CD14-positive monocyte (primary cell): Measurements from ENCODE around the gene PIP5K1A. TPM values are rescaled to one million over a fixed set of nuclear protein-coding genes. Genes with fewer than 3 reads are reported as not detected.

Experiments
- DNase-seq, 3 donors: peaks; one replicate each; pipeline ENCODE4 v3.0.0-alpha.2; 2011 to 2022
- H2AFZ ChIP-seq: 2 replicates; pipeline ENCODE4 v1.6.0; 2012; ENCODE audit warnings: mild to moderate bottlenecking, low read depth, low read length, inconsistent platforms; ENCODE audit not compliant: insufficient read depth, poor library complexity, severe bottlenecking
- H3K27ac ChIP-seq, 2 donors: 1 replicate in 1 of 2; 2 replicates in 1 of 2; pipeline ENCODE4 v1.5.1; 2012 to 2013; ENCODE audit warnings: low read length in 2 of 2, control low read depth in 1 of 2, inconsistent platforms in 1 of 2, low read depth in 1 of 2, mild to moderate bottlenecking in 1 of 2
- H3K27me3 ChIP-seq, 2 donors: one replicate each; pipeline versions ENCODE4 v1.6.0 to v1.6.1; 2011 to 2013; ENCODE audit warnings: low read length in 2 of 2; ENCODE audit not compliant: control insufficient read depth in 2 of 2, insufficient read depth in 2 of 2
- H3K36me3 ChIP-seq, 2 donors: replicated peaks in 1 of 2; 1 replicate in 1 of 2; 2 replicates in 1 of 2; pipeline versions ENCODE4 v1.5.1 to v1.6.1; 2012 to 2013; ENCODE audit warnings: low read length in 2 of 2, control low read depth in 1 of 2, inconsistent platforms in 1 of 2, mild to moderate bottlenecking in 1 of 2; ENCODE audit not compliant: insufficient read depth in 2 of 2, control insufficient read depth in 1 of 2
- H3K4me1 ChIP-seq, 2 donors: 1 replicate in 1 of 2; 2 replicates in 1 of 2; pipeline versions ENCODE4 v1.5.1 to v1.6.1; 2012 to 2013; ENCODE audit warnings: low read length in 2 of 2, control low read depth in 1 of 2, inconsistent platforms in 1 of 2, mild to moderate bottlenecking in 1 of 2, moderate library complexity in 1 of 2; ENCODE audit not compliant: insufficient read depth in 2 of 2, control insufficient read depth in 1 of 2
- H3K4me2 ChIP-seq: replicated peaks from 2 replicates; pipeline ENCODE3; 2012; ENCODE audit warnings: low read length, moderate library complexity, mild to moderate bottlenecking; ENCODE audit not compliant: poor library complexity, severe bottlenecking; ENCODE audit errors: extremely low read depth
- H3K4me3 ChIP-seq, 3 experiments: fragments of 200-600 bp in 1 of 3; sonication (generic) in 1 of 3; replicated peaks in 1 of 3; 1 replicate in 2 of 3; 2 replicates in 1 of 3; pipeline ENCODE4 v1.5.1; 2011 to 2013; ENCODE audit warnings: low read length in 3 of 3, mild to moderate bottlenecking in 3 of 3, control low read depth in 2 of 3, low read depth in 2 of 3, inconsistent platforms in 1 of 3, moderate library complexity in 1 of 3
- H3K79me2 ChIP-seq: 2 replicates; pipeline ENCODE4 v1.6.0; 2012; ENCODE audit warnings: mild to moderate bottlenecking, control low read depth, inconsistent platforms, low read length, moderate library complexity; ENCODE audit not compliant: insufficient read depth
- H3K9ac ChIP-seq: 2 replicates; pipeline ENCODE4 v1.6.0; 2017; ENCODE audit warnings: low read length, mild to moderate bottlenecking; ENCODE audit not compliant: insufficient read depth, poor library complexity, severe bottlenecking
- H3K9me3 ChIP-seq, 2 donors: replicated peaks in 1 of 2; 1 replicate in 1 of 2; 2 replicates in 1 of 2; pipeline versions ENCODE4 v1.5.1 to v1.6.1; 2012 to 2013; ENCODE audit warnings: low read length in 2 of 2, control low read depth in 1 of 2; ENCODE audit not compliant: control insufficient read depth in 1 of 2, insufficient read depth in 1 of 2
- H4K20me1 ChIP-seq: 2 replicates; pipeline ENCODE4 v1.6.0; 2012; ENCODE audit warnings: mild to moderate bottlenecking, low read length, control low read depth, moderate library complexity; ENCODE audit not compliant: insufficient read depth
- H3K27ac Mint-ChIP-seq, 7 donors: one replicate each; pipeline ENCODE4 v1.8.0; 2020; ENCODE audit warnings: mild to moderate bottlenecking in 7 of 7, mixed read lengths in 7 of 7, moderate library complexity in 6 of 7, inconsistent platforms in 2 of 7
- H3K27me3 Mint-ChIP-seq, 3 donors: one replicate each; pipeline ENCODE4 v1.8.0; 2021 to 2022; ENCODE audit warnings: low read depth in 3 of 3, mild to moderate bottlenecking in 3 of 3, mixed read lengths in 3 of 3, moderate library complexity in 3 of 3, inconsistent platforms in 1 of 3
- H3K36me3 Mint-ChIP-seq, 2 donors: one replicate each; pipeline ENCODE4 v1.8.0; 2020; ENCODE audit warnings: mixed read lengths in 2 of 2, inconsistent platforms in 1 of 2, mild to moderate bottlenecking in 1 of 2
- H3K4me1 Mint-ChIP-seq: one replicate; pipeline ENCODE4 v1.8.0; 2020; ENCODE audit warnings: mild to moderate bottlenecking, mixed read lengths
- H3K4me3 Mint-ChIP-seq, 2 donors: one replicate each; pipeline ENCODE4 v1.8.0; 2020; ENCODE audit warnings: mild to moderate bottlenecking in 2 of 2, mixed read lengths in 2 of 2, moderate library complexity in 1 of 2
- H3K9me3 Mint-ChIP-seq, 7 donors: one replicate each; pipeline ENCODE4 v1.8.0; 2020 to 2022; ENCODE audit warnings: mixed read lengths in 7 of 7, mild to moderate bottlenecking in 6 of 7, moderate library complexity in 6 of 7, inconsistent platforms in 2 of 7
- CTCF ChIP-seq: fragments of 200-600 bp; IDR thresholded peaks from one replicate; pipeline ENCODE4 v1.8.0; 2022; ENCODE audit warnings: antibody characterized with exemption, mild to moderate bottlenecking
- WGBS: methylation state at CpG from one replicate; pipeline ENCODE4 v1.1.5; 2013; ENCODE audit warnings: missing lambda C conversion rate; ENCODE audit not compliant: insufficient coverage; 5-methylcytosine and 5-hydroxymethylcytosine counted together
- intact Hi-C, 2 donors: fragments of 100-400 bp; cut with micrococcal nuclease; formaldehyde crosslinking; loops; one replicate each; pipeline versions ENCODE4 v1.15.0 to v1.15.1; 2023
- polyA plus RNA-seq, 3 donors: library from polyadenylated mRNA; depleted of rRNA in 1 of 3; unstranded in 2 of 3; stranded (reverse) in 1 of 3; fragments of 300-500 nt in 2 of 3; fragments of >200 nt in 1 of 3; fragmentation: Illumina TruSeq in 2 of 3; gene quantifications; 1 replicate in 2 of 3; 2 replicates in 1 of 3; pipeline ENCODE4 v1.2.3, GENCODE V29; 2012 to 2021

PIP5K1A gene
- polyA plus RNA-seq, 3 donors: 10.8 to 47.7 (median 11.7) TPM

GRCh38 chr1:151171190-151171589, 27.2 kb upstream of the PIP5K1A start:
- Histone ChIP-seq H4K20me1 (no peaks in the 10 kb centered on the region), H3K36me3 (peaks cover 68 to 85% of the 10 kb centered on the region in 2 donors), H3K4me3 (no peak overlapping the region), H3K9ac (no peak overlapping the region), H3K9me3 (no peaks in the 10 kb centered on the region), H3K4me1 (peaks cover 14 to 20% of the 10 kb centered on the region in 2 donors), H3K27ac (no peak overlapping the region), H3K27me3 (no peaks in the 10 kb centered on the region), H3K4me2 (no peak overlapping the region), H3K79me2 (peaks cover 13% of the 10 kb centered on the region), H2AFZ (no peak overlapping the region)
- H3K4me1 Mint-ChIP-seq: peaks cover 21% of the 10 kb centered on the region
- intact Hi-C loops: no loop called here
- no peak overlapping the region for H3K4me3 Mint-ChIP-seq
- no peak for DNase-seq
- no peaks in the 10 kb centered on the region for H3K9me3 Mint-ChIP-seq
- TF ChIP-seq CTCF: no peak
- WGBS: 92% methylated on average over 1 of the region's 5 CpGs
- H3K27ac Mint-ChIP-seq: peak overlapping the region in 2 of 7 donors; percentile 1 to 6
- H3K27me3 Mint-ChIP-seq: peaks cover 0 to 1% (median 0%) of the 10 kb centered on the region in 3 donors
- peaks cover 64 to 78% of the 10 kb centered on the region in 2 donors for H3K36me3 Mint-ChIP-seq

GRCh38 chr1:151175041-151175741, 23.2 kb upstream of the PIP5K1A start:
- Histone ChIP-seq H3K9me3 (no peaks in the 10 kb centered on the region), H2AFZ (no peak overlapping the region), H3K4me2 (no peak overlapping the region), H3K79me2 (no peaks in the 10 kb centered on the region), H4K20me1 (no peaks in the 10 kb centered on the region), H3K36me3 (peaks cover 78 to 91% of the 10 kb centered on the region in 2 donors), H3K4me3 (no peak overlapping the region), H3K9ac (no peak overlapping the region), H3K27me3 (no peaks in the 10 kb centered on the region), H3K4me1 (peaks cover 3 to 8% of the 10 kb centered on the region in 2 donors), H3K27ac (peak overlapping the region in 1 of 2 donors; percentile 44)
- H3K4me3 Mint-ChIP-seq: no peak overlapping the region
- peaks cover 7% of the 10 kb centered on the region for H3K4me1 Mint-ChIP-seq
- TF ChIP-seq CTCF: no peak
- intact Hi-C loops: no loop called here
- H3K27ac Mint-ChIP-seq: peak overlapping the region in 4 of 7 donors; percentile 44 to 73 (median 61)
- H3K27me3 Mint-ChIP-seq: no peaks in the 10 kb centered on the region
- no CpG with 5 or more reads among the region's 6 CpGs for WGBS
- DNase-seq: no peak
- peaks cover 70 to 88% of the 10 kb centered on the region in 2 donors for H3K36me3 Mint-ChIP-seq
- H3K9me3 Mint-ChIP-seq: no peaks in the 10 kb centered on the region
